Naive thymus-derived CD8-positive, alpha-beta T cell (primary cell): ENCODE data around the gene FNIP2. TPM values are rescaled to one million over a fixed set of nuclear protein-coding genes. Genes with fewer than 3 reads are reported as not detected.

Experiments used
- ATAC-seq, 2 donors: fragments of 150-1000 bp; cut with Tn5 transposase in 1 of 2; sonication (Bioruptor Pico), chemical (Tn5 transposase) in 1 of 2; 1 replicate in 1 of 2; 2 replicates in 1 of 2; pipeline ENCODE4 v1.10.0; 2021; ENCODE audit warnings: mild to moderate bottlenecking in 2 of 2, moderate library complexity in 2 of 2
- POLR2A ChIA-PET: fragments of 350-600 bp; sonication (Branson Sonifier 250); formaldehyde crosslinking; loops from one replicate; lab custom pipeline; 2021; ENCODE audit warnings: antibody characterized with exemption; lab: Charles Lee
- DNase-seq, 10 donors: peaks; one replicate each; pipeline versions ENCODE4 v3.0.0 to v3.0.0-alpha.2; 2020 to 2022
- H3K27ac Mint-ChIP-seq, 10 donors: one replicate each; pipeline ENCODE4 v1.8.0; 2020 to 2022; ENCODE audit warnings: mild to moderate bottlenecking in 10 of 10, mixed read lengths in 10 of 10, moderate library complexity in 4 of 10, inconsistent platforms in 1 of 10
- H3K27me3 Mint-ChIP-seq, 5 donors: one replicate each; pipeline ENCODE4 v1.8.0; 2021 to 2022; ENCODE audit warnings: mixed read lengths in 5 of 5
- H3K36me3 Mint-ChIP-seq, 3 donors: one replicate each; pipeline ENCODE4 v1.8.0; 2020 to 2022; ENCODE audit warnings: mixed read lengths in 3 of 3, mild to moderate bottlenecking in 2 of 3, inconsistent platforms in 1 of 3
- H3K4me1 Mint-ChIP-seq, 4 donors: one replicate each; pipeline ENCODE4 v1.8.0; 2021 to 2022; ENCODE audit warnings: mixed read lengths in 4 of 4
- H3K4me3 Mint-ChIP-seq, 10 donors: one replicate each; pipeline ENCODE4 v1.8.0; 2020 to 2022; ENCODE audit warnings: mild to moderate bottlenecking in 10 of 10, mixed read lengths in 10 of 10, moderate library complexity in 6 of 10, inconsistent platforms in 1 of 10
- H3K9me3 Mint-ChIP-seq, 9 donors: one replicate each; pipeline ENCODE4 v1.8.0; 2020 to 2022; ENCODE audit warnings: mixed read lengths in 9 of 9, mild to moderate bottlenecking in 3 of 9, inconsistent platforms in 1 of 9, moderate library complexity in 1 of 9
- polyA plus RNA-seq, 3 donors: library from polyadenylated mRNA; unstranded; fragments of 300-500 nt; fragmentation: Illumina TruSeq; gene quantifications; one replicate each; pipeline ENCODE4 v1.2.3, GENCODE V29; 2021
- total RNA-seq, 8 experiments: library from RNA in 2 of 8; stranded (reverse) in 2 of 8; gene quantifications; one replicate each; pipeline ENCODE4 v1.2.3 and lab custom pipeline; 2021 to 2026

Gene FNIP2
- total and polyA plus RNA-seq, 5 experiments from 2014 or later = 2.5 to 10.1 (median 6.7) TPM

DNA sequence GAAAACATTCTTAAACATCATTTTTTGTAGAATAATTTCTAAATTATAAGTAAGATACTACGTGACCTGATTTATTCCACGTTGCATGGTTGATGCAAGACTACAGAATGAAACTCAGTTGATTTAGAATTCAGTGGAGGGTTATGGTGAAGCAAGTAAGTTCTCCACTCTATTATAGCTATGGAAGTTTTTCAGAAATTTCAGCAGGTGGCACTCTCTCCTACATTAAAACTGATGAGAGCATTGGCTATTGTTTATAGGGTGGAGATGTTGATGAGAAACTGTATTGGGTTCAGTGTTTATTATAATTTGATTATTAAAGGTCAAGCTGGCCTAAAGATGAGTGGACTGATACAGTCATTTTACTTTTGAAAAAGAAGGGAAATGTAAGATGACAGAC is 88.0 kb downstream of the FNIP2 start:
- H3K9me3 Mint-ChIP-seq = no peaks in the 10 kb centered on the region
- H3K27me3 Mint-ChIP-seq = no peaks in the 10 kb centered on the region
- POLR2A ChIA-PET = no interaction called here
- no peak overlapping the region for H3K4me3 Mint-ChIP-seq
- ATAC-seq (peak in 1 of 2 donors; percentile 41), DNase-seq (peak in 2 of 10 donors; percentile 3 to 14)
- no peaks in the 10 kb centered on the region for H3K4me1 Mint-ChIP-seq
- H3K36me3 Mint-ChIP-seq = peaks cover 6 to 40% (median 28%) of the 10 kb centered on the region in 3 donors
- H3K27ac Mint-ChIP-seq = no peak overlapping the region

DNA sequence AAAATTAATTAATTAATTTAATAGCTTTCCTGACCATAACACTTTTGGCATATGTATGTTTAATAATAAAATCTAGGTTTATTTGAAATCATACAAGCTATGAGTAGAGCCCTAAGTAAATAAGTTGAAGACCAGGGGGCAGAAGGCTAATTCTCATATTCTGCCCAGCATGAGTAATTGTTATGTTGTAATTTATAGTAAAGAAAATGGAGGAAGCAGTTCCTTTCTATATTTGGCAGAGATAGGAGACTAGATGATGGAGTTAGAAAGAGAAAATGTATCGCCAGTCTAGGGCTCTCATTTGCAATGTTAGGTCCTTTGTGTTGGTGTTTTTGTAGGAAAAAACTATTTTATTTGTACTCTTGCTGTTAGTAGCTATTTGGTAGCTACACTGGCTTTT is 89.1 kb downstream of the FNIP2 start:
- no peak overlapping the region for H3K27ac Mint-ChIP-seq
- H3K36me3 Mint-ChIP-seq = peaks cover 14 to 47% (median 34%) of the 10 kb centered on the region in 3 donors
- no peak overlapping the region for H3K4me3 Mint-ChIP-seq
- no peaks in the 10 kb centered on the region for H3K27me3 Mint-ChIP-seq
- no peaks in the 10 kb centered on the region for H3K9me3 Mint-ChIP-seq
- POLR2A ChIA-PET = no interaction called here
- ATAC-seq (no peak), DNase-seq (no peak)
- H3K4me1 Mint-ChIP-seq = no peaks in the 10 kb centered on the region

DNA sequence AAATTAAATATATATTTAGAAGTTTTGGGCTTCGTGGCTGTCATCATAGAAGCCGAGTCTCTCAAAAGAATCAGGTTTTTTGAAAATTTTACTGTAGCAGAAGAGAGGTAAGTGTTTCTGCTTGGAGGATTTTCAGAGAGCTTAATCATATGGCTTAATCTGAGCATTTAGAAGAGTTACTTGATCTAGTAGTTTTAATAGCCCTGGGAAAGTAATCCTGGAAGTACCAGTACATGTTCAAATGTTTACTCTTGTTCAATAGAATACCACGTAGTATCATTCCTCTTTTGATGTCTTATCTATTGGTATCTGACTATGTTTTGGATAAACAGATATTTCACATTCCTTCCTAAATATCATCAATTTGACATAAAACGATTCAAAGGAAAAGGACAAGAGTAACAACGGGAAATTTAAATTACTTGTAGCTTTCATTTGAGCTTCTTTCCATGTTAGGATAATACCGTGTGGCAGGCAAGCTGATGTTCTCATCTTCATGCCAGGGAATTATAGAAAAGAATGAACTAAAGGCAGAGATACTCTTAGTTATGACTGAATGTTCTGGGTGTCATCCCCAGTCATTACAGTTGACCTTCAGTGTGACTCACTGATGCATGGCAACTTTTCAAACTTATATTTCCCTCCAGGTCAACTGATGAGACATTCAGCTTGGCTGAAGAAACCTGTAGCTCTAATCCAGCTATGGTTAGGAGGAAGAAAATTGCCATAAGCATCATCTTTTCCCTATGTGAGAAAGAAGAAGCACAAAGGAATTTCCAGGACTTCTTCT is 89.8 kb downstream of the FNIP2 start:
- Mint-ChIP-seq H3K9me3 (no peaks in the 10 kb centered on the region), H3K4me1 (no peaks in the 10 kb centered on the region), H3K27ac (no peak overlapping the region), H3K27me3 (no peaks in the 10 kb centered on the region), H3K4me3 (no peak overlapping the region), H3K36me3 (peaks cover 14 to 49% (median 38%) of the 10 kb centered on the region in 3 donors)
- ATAC-seq (no peak), DNase-seq (no peak)
- POLR2A ChIA-PET = no interaction called here

DNA sequence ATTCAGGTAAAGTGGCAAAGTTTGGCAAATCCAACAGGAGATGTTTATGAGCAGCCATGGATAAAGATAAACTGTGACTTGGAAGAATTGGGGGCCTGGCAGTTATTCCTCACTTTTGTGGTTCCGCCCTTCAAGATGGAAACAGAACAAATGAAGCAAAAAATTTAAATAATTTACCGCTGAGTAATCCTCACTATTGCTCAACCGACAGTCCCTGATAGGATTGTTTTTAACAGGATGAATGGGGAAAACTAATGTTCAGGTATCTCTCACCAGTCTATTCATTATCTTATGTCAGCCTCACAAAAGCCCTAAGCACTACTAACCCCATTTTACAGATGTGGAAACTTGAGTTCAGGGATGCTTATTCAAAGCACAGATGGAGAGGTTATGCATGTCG is 90.8 kb downstream of the FNIP2 start:
- POLR2A ChIA-PET = no interaction called here
- ATAC-seq (no peak), DNase-seq (no peak)
- Mint-ChIP-seq H3K4me1 (no peaks in the 10 kb centered on the region), H3K27me3 (no peaks in the 10 kb centered on the region), H3K27ac (no peak overlapping the region), H3K4me3 (no peak overlapping the region), H3K36me3 (peaks cover 14 to 47% (median 38%) of the 10 kb centered on the region in 3 donors), H3K9me3 (no peaks in the 10 kb centered on the region)

DNA sequence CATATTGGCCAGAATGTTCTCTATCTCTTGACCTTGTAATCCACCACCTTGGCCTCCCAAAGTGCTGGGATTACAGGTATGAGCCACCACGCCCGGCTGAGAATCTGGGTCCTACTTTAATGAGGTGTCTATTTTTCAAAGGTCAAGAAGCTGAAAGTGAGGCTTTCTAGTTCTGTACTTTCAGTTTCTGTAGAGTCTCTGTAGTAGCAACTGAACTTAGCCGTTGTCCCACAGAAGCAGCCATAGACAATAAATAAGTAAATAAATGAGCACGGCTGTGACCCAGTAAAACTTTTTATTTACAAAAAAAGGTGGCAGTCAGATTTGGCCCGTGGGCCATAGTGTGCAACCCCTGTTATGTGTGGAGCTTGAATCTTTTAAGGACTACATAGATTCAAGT is 92.0 kb downstream of the FNIP2 start:
- H3K4me3 Mint-ChIP-seq = no peak overlapping the region

DNA sequence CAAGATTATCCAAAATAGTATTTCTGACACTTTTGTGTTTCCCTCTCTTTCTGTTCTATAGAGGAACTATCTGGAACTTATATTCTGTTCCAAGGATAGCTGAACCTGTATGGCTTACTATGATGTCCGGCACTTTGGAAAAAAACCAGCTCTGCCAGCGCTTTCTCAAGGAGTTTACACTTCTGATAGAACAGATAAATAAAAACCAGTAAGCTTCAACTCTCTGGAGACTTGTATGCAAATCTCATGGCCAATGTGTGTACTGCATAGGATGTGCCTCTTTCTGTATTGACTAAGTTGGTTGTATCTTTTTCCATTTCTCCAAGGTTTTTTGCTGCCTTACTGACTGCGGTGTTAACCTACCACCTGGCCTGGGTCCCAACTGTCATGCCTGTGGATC is 92.5 kb downstream of the FNIP2 start:
- no peak for ATAC-seq
- no peak overlapping the region for H3K27ac Mint-ChIP-seq
- H3K36me3 Mint-ChIP-seq = peaks cover 14 to 52% (median 40%) of the 10 kb centered on the region in 3 donors
- no peaks in the 10 kb centered on the region for H3K4me1 Mint-ChIP-seq
- H3K27me3 Mint-ChIP-seq = no peaks in the 10 kb centered on the region
- no peak overlapping the region for H3K4me3 Mint-ChIP-seq
- POLR2A ChIA-PET = no interaction called here
- no peaks in the 10 kb centered on the region for H3K9me3 Mint-ChIP-seq
- no peak for DNase-seq

More for the DNA sequence above, 92.0 kb downstream of the FNIP2 start:
- Mint-ChIP-seq H3K36me3 (peaks cover 14 to 52% (median 40%) of the 10 kb centered on the region in 3 donors), H3K4me1 (no peaks in the 10 kb centered on the region), H3K9me3 (no peaks in the 10 kb centered on the region), H3K27me3 (no peaks in the 10 kb centered on the region), H3K27ac (no peak overlapping the region)
- ATAC-seq = no peak
- POLR2A ChIA-PET = no interaction called here
- no peak for DNase-seq

DNA sequence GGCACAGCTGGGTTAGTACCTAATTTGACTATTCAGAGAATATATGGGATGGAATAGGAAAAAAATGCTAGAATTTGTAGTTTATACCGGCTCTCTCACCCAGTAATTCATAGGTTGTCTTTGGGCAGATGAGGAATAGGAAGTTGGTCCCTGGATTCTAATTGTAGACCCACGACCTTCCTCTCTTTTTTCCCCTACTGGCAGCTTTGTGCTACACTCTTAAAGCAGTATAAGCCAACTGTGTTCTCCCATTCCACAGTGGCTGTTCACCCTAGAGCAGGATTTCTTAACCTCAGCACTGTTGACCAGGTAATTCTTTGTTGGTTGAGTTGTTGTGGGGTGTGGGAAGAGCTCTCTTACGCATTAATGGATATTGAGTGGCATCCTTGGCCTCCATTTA is 92.9 kb downstream of the FNIP2 start:
- no peak for ATAC-seq
- Mint-ChIP-seq H3K9me3 (no peaks in the 10 kb centered on the region), H3K4me3 (no peak overlapping the region), H3K4me1 (no peaks in the 10 kb centered on the region), H3K27ac (no peak overlapping the region), H3K27me3 (no peaks in the 10 kb centered on the region), H3K36me3 (peaks cover 14 to 55% (median 40%) of the 10 kb centered on the region in 3 donors)
- POLR2A ChIA-PET = no interaction called here
- DNase-seq = no peak

DNA sequence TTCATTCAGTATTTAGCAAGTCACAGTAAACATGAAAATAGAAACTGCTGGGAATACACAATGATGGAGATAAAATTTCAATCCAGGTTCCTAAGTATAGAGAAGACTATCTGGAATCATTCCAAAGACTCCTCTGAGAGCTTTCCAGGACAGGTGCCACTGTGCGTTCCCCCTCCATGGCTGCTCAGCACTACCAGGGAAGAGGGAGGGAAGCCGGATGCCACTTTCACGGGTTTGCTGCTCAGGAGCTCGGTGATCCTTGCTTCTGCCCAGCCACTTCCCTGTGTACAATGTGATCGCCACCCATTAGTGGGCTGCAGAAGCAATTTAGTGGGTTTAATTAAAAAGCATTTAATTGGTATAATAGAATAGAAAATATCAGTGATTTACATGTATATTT is 94.5 kb downstream of the FNIP2 start:
- Mint-ChIP-seq H3K36me3 (peaks cover 14 to 70% (median 51%) of the 10 kb centered on the region in 3 donors), H3K27me3 (no peaks in the 10 kb centered on the region), H3K9me3 (no peaks in the 10 kb centered on the region), H3K27ac (no peak overlapping the region), H3K4me1 (no peaks in the 10 kb centered on the region), H3K4me3 (no peak overlapping the region)
- POLR2A ChIA-PET = no interaction called here
- DNase-seq (no peak), ATAC-seq (no peak)

DNA sequence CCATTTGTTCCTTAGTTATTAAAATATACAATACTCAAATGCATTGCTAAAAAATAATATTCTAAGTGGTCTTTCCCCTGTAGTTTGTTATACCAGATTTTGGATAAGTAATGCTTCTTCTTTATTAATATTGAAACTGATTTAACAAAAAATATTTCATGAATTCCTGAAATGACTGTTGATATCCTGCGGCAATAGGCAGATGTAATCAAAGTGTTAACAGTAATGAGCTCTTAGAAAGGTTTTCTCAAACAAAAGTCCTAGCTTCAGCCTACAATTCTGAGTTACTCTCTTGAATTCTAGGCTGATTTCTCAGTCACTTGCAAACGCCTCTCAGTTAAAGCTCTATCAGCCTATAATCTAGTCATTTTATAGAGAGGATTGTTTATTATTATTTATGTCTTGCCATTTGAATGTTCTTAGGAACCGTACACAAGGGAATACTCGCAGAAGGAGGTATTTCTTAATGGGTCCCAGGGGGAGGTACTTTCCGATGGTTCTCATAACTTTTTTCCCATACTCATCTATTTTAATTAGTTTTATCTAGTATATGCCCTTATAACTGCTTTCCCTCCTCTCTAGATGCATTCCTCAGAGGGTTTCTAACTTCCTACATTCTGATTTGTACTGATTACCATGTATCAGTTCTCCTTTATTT is 96.8 kb downstream of the FNIP2 start:
- Mint-ChIP-seq H3K36me3 (peaks cover 8 to 74% (median 50%) of the 10 kb centered on the region in 3 donors), H3K4me1 (peaks cover 0 to 5% (median 1%) of the 10 kb centered on the region in 4 donors), H3K4me3 (no peak overlapping the region), H3K27ac (no peak overlapping the region), H3K27me3 (no peaks in the 10 kb centered on the region), H3K9me3 (no peaks in the 10 kb centered on the region)
- ATAC-seq (no peak), DNase-seq (no peak)
- POLR2A ChIA-PET = no interaction called here

DNA sequence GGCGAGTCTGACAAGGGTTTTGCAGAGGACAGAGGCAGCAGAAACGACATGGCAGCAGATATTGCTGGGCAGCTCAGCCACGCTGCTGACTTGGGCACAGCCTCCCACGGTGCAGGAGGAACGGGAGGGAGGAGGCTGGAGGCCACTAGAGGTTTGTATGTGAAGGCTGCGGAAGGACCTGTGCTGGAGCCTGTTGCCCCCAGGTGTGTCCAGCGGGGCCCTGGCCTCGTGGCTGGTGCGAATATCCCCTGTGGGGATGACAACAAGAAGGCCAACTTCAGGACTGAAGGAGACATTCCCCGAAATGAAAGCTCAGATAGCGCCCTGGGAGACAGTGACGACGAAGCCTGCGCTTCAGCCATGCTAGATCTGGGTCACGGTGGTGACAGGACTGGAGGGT is 100.2 kb downstream of the FNIP2 start:
- H3K36me3 Mint-ChIP-seq = peaks cover 0 to 72% (median 39%) of the 10 kb centered on the region in 3 donors
- no peak for ATAC-seq
- no peak overlapping the region for H3K4me3 Mint-ChIP-seq
- POLR2A ChIA-PET = no interaction called here
- no peak for DNase-seq
- peaks cover 0 to 9% (median 4%) of the 10 kb centered on the region in 4 donors for H3K4me1 Mint-ChIP-seq
- no peaks in the 10 kb centered on the region for H3K9me3 Mint-ChIP-seq
- H3K27me3 Mint-ChIP-seq = no peaks in the 10 kb centered on the region
- H3K27ac Mint-ChIP-seq = no peak overlapping the region

DNA sequence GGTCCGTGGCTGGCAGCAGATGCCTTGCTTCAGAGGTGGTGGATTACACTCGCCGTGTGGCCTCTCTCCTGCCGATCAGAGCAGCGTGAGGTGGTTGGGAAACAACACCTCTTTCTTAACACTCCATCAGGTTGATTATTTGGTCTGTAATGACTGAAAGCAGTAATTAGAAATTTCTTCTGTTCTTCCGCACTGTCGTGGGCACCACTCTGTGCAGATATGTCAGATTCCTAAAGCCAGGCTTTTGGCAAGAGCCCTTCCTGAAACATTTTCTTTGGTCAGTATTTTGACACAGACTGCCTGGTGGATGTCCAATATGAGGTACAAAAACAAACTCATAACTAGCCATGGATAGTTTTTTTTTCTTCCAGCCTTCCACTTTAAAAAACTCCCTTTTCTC is 100.9 kb downstream of the FNIP2 start:
- H3K36me3 Mint-ChIP-seq = peaks cover 0 to 69% (median 38%) of the 10 kb centered on the region in 3 donors
- DNase-seq = no peak
- H3K9me3 Mint-ChIP-seq = no peaks in the 10 kb centered on the region
- no peak overlapping the region for H3K4me3 Mint-ChIP-seq
- H3K27ac Mint-ChIP-seq = peak overlapping the region in 3 of 10 donors; percentile 1 to 88 (median 9)
- no peaks in the 10 kb centered on the region for H3K27me3 Mint-ChIP-seq
- peaks cover 0 to 10% (median 4%) of the 10 kb centered on the region in 4 donors for H3K4me1 Mint-ChIP-seq
- POLR2A ChIA-PET = no interaction called here
- ATAC-seq = no peak

DNA sequence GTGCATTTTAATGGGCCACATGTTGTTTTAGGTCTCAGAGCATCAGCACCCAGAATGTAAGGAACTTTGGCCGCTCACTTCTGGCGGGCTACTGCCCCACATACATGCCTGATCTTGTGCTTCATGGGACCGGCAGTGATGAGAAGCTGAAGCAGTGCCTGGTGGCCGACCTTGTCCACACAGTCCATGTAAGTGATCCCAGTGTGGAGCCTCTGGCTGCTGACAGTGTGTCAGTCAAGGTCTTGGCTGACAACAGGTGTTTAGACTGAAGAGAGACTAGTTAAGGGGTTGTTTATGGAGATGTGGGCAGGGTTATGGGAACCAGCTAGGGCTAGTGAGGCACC is 101.4 kb downstream of the FNIP2 start:
- H3K27ac Mint-ChIP-seq = peak overlapping the region in 7 of 10 donors; percentile 1 to 88 (median 9)
- H3K4me1 Mint-ChIP-seq = peaks cover 0 to 10% (median 4%) of the 10 kb centered on the region in 4 donors
- H3K36me3 Mint-ChIP-seq = peaks cover 0 to 69% (median 37%) of the 10 kb centered on the region in 3 donors
- no peaks in the 10 kb centered on the region for H3K9me3 Mint-ChIP-seq
- POLR2A ChIA-PET = no interaction called here
- DNase-seq = no peak
- H3K4me3 Mint-ChIP-seq = no peak overlapping the region
- H3K27me3 Mint-ChIP-seq = no peaks in the 10 kb centered on the region
- ATAC-seq = no peak

DNA sequence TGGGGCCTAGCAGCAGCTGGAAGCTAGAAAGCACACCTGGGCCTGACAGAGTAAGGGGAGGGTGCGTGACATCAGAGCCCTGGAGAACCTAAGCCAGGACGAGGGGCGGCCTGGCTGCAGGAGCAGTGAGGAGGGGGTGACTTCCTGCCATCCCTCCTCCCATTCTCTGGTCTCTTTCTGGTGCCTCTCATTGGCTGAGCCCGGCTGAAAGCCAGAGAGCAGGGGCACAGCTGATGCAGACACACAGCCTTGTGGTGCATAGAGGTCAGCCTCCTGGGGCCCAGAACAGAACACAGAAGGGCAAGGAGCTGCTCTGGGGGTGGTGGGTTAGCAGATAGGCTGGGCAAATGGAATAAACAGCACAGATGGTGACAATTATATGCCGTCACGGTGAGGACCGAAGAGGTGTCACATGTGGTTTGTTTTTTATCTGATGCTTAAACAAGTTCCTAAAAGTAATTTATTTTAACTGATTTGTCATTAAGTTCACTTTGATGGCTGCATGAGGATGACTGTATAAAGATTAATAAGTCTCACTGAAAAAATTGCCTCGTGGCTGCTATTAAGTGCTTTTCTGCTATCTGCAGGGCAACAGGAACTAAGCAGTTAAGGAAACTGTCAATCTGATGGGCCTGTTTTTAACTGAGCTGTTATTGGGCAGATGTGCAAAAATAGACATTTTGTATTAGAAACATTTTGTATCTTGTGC is 102.0 kb downstream of the FNIP2 start:
- H3K27me3 Mint-ChIP-seq = no peaks in the 10 kb centered on the region
- ATAC-seq (no peak), DNase-seq (no peak)
- peaks cover 0 to 10% (median 4%) of the 10 kb centered on the region in 4 donors for H3K4me1 Mint-ChIP-seq
- peak overlapping the region in 6 of 10 donors; percentile 1 to 88 (median 39) for H3K27ac Mint-ChIP-seq
- POLR2A ChIA-PET = no interaction called here
- peaks cover 0 to 66% (median 41%) of the 10 kb centered on the region in 3 donors for H3K36me3 Mint-ChIP-seq
- H3K9me3 Mint-ChIP-seq = no peaks in the 10 kb centered on the region
- H3K4me3 Mint-ChIP-seq = no peak overlapping the region
